Measurements from ENCODE around the gene DLGAP3. TPM values are rescaled to one million over a fixed set of nuclear protein-coding genes. Genes with fewer than 3 reads are reported as not detected.

Gene DLGAP3
- total and polyA plus RNA-seq, 2 donors (not counting 3 experiments of a cell fraction or from before 2014, with no cell fraction given): 0.04 to 0.20 TPM

GRCh38 chr1:34915521-34915920 is 13.9 kb downstream of the DLGAP3 start:
- H3K27ac ChIP-seq (ENCODE audit: insufficient read depth, low read depth, low read length): no peak overlapping the region
- BruUV-seq (replicated peaks): no TSS peak

More at GRCh38 chr1:34915521-34915920, 13.9 kb downstream of the DLGAP3 start:
- Histone ChIP-seq H3K4me1 (ENCODE audit: control insufficient read depth, extremely low read depth, insufficient read depth, low read length) (no peaks in the 10 kb centered on the region), H3K9ac (replicated peaks; ENCODE audit: extremely low read depth, insufficient read depth, low read length) (no peak overlapping the region), H3K9me3 (replicated peaks; ENCODE audit: control insufficient read depth, insufficient read depth, low read length) (no peaks in the 10 kb centered on the region), H3K27me3 (ENCODE audit: control insufficient read depth in 2 of 2, insufficient read depth in 2 of 2, low read length in 2 of 2) (no peaks in the 10 kb centered on the region), H3K4me3 (replicated peaks in 1 of 3; ENCODE audit: insufficient read depth in 1 of 3, low read depth in 1 of 3, low read length in 3 of 3) (no peak overlapping the region), H4K20me1 (replicated peaks; ENCODE audit: control insufficient read depth, extremely low read depth, insufficient read depth, low read length) (no peaks in the 10 kb centered on the region), H3K4me2 (ENCODE audit: insufficient read depth, low read length) (no peak overlapping the region), H2AFZ (ENCODE audit: low read depth, low read length) (no peak overlapping the region), H3K79me2 (ENCODE audit: control insufficient read depth, insufficient read depth, low read length) (no peaks in the 10 kb centered on the region), H3K36me3 (ENCODE audit: control insufficient read depth in 2 of 2, extremely low read depth in 1 of 2, insufficient read depth in 2 of 2, low read length in 2 of 2) (no peaks in the 10 kb centered on the region), H3K9me1 (replicated peaks; ENCODE audit: control insufficient read depth, extremely low read depth, insufficient read depth, low read length) (no peaks in the 10 kb centered on the region)
- DNase-seq (ENCODE audit: low read depth, low spot score): no peak
- ChIA-PET CTCF (no interaction called here), POLR2A (no interaction called here)
- FAIRE-seq: no peak
- TF ChIP-seq POLR2AphosphoS5 (IDR thresholded peaks at IDR 0.05; ENCODE audit: insufficient read depth, low read depth, low read length): no peak
- TF ChIP-seq FOS (IDR thresholded peaks at IDR 0.05; ENCODE audit: borderline replicate concordance, insufficient read depth, low read length): no peak
- no peak for TF ChIP-seq GATA2 (IDR thresholded peaks at IDR 0.05; ENCODE audit: insufficient read depth, insufficient read length, low read depth, low read length)
- no peak for TF ChIP-seq EZH2 (IDR thresholded peaks at IDR 0.05; ENCODE audit: borderline replicate concordance, low read depth, low read length, severe bottlenecking)
- TF ChIP-seq, protein P1, sequence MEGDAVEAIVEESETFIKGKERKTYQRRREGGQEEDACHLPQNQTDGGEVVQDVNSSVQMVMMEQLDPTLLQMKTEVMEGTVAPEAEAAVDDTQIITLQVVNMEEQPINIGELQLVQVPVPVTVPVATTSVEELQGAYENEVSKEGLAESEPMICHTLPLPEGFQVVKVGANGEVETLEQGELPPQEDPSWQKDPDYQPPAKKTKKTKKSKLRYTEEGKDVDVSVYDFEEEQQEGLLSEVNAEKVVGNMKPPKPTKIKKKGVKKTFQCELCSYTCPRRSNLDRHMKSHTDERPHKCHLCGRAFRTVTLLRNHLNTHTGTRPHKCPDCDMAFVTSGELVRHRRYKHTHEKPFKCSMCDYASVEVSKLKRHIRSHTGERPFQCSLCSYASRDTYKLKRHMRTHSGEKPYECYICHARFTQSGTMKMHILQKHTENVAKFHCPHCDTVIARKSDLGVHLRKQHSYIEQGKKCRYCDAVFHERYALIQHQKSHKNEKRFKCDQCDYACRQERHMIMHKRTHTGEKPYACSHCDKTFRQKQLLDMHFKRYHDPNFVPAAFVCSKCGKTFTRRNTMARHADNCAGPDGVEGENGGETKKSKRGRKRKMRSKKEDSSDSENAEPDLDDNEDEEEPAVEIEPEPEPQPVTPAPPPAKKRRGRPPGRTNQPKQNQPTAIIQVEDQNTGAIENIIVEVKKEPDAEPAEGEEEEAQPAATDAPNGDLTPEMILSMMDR (IDR thresholded peaks at IDR 0.05; ENCODE audit: extremely low read depth in 1 of 2, insufficient read depth in 1 of 2, low read depth in 1 of 2, low read length in 2 of 2): no peak
- no peak for TF ChIP-seq POLR2A (IDR thresholded peaks at IDR 0.05; ENCODE audit: low read depth, low read length)
- no peak for TF ChIP-seq MYC (IDR thresholded peaks at IDR 0.05; ENCODE audit: low read depth, low read length)
- TF ChIP-seq JUN (IDR thresholded peaks at IDR 0.05; ENCODE audit: borderline replicate concordance, insufficient read depth, insufficient read length, low read depth): no peak
- TF ChIP-seq, protein P2, sequence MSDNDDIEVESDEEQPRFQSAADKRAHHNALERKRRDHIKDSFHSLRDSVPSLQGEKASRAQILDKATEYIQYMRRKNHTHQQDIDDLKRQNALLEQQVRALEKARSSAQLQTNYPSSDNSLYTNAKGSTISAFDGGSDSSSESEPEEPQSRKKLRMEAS (IDR thresholded peaks at IDR 0.05; ENCODE audit: insufficient read depth, insufficient read length): no peak
- intact Hi-C loops (cut with micrococcal nuclease): no loop called here
- dilution Hi-C loops (cut with MboI; ENCODE audit: extremely low pct_ligation_motif_present, low sequenced_read_pairs): no loop called here
